OCI-LY3 (cell line): ENCODE results near the gene NDC80.

Source experiments
- EZH2phosphoT487 ChIP-seq: fragments of 200-600 bp; shearing (Covaris generic); IDR thresholded peaks from 2 replicates; pipeline ENCODE4 v1.6.1; 2018; ENCODE audit warnings: antibody characterized with exemption, mixed run types, low read depth
- TF ChIP-seq, protein P1 (sequence below): fragments of 200-600, 300-600 bp; sonication (generic); IDR thresholded peaks from 2 replicates; pipeline ENCODE4 v1.5.1; 2014; ENCODE audit warnings: antibody characterized with exemption, low read length, low read depth

DNA sequence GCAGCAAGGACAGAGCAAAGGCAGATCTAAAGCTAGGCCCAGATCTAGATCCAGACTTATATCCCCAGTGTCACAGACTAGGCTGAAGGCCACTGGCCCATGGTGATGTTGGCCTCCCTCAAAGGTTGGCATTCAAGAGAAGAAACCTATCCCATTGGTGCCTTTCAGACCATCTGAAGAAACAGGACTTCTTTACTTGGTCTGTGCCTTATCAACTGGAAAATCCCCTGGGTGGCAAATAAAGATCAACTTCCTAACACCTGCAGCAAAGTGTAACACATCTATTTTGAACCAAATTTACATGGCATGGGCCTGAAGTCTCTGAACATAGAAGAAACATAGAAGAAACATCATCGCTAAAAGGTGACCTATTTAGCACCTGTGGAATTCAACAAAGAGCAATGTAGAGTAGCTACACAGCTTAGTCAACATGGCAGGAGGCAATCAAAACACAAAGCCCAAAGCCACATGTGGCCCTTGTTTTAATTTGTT is 35.9 kb upstream of the NDC80 start:
- TF ChIP-seq, protein P1, sequence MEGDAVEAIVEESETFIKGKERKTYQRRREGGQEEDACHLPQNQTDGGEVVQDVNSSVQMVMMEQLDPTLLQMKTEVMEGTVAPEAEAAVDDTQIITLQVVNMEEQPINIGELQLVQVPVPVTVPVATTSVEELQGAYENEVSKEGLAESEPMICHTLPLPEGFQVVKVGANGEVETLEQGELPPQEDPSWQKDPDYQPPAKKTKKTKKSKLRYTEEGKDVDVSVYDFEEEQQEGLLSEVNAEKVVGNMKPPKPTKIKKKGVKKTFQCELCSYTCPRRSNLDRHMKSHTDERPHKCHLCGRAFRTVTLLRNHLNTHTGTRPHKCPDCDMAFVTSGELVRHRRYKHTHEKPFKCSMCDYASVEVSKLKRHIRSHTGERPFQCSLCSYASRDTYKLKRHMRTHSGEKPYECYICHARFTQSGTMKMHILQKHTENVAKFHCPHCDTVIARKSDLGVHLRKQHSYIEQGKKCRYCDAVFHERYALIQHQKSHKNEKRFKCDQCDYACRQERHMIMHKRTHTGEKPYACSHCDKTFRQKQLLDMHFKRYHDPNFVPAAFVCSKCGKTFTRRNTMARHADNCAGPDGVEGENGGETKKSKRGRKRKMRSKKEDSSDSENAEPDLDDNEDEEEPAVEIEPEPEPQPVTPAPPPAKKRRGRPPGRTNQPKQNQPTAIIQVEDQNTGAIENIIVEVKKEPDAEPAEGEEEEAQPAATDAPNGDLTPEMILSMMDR: no peak
- no peak for TF ChIP-seq EZH2phosphoT487
